Central memory CD8-positive, alpha-beta T cell (primary cell): ENCODE measurements around the gene TWIST2.

Source experiments
- ATAC-seq: fragments of 150-1000 bp; cut with Tn5 transposase; replicated peaks from 2 replicates; pipeline ENCODE4 v1.10.0; 2022; ENCODE audit warnings: mild to moderate bottlenecking, moderate FRiP score, moderate number of reproducible peaks; ENCODE audit not compliant: poor library complexity, severe bottlenecking; ENCODE audit errors: extremely low read depth
- DNase-seq, 2 donors: peaks; one replicate each; pipeline ENCODE4 v3.0.0; 2021; ENCODE audit warnings: low spot score in 2 of 2
- H3K27ac Mint-ChIP-seq: one replicate; pipeline ENCODE4 v1.8.0; 2022; ENCODE audit warnings: low read depth, mild to moderate bottlenecking, moderate library complexity, mixed read lengths
- H3K27me3 Mint-ChIP-seq: one replicate; pipeline ENCODE4 v1.8.0; 2022; ENCODE audit warnings: mixed read lengths
- H3K36me3 Mint-ChIP-seq: one replicate; pipeline ENCODE4 v1.8.0; 2022; ENCODE audit warnings: mild to moderate bottlenecking, moderate library complexity, mixed read lengths; ENCODE audit not compliant: insufficient read depth
- H3K4me1 Mint-ChIP-seq: one replicate; pipeline ENCODE4 v1.8.0; 2022; ENCODE audit warnings: mixed read lengths
- H3K4me3 Mint-ChIP-seq: one replicate; pipeline ENCODE4 v1.8.0; 2022; ENCODE audit warnings: mild to moderate bottlenecking, moderate library complexity, mixed read lengths
- H3K9me3 Mint-ChIP-seq: one replicate; pipeline ENCODE4 v1.8.0; 2022; ENCODE audit warnings: mixed read lengths

The TWIST2 gene

GRCh38 chr2:238946318-238947242 lies 98.7 kb downstream of the TWIST2 start:
- H3K4me3 Mint-ChIP-seq: no peak overlapping the region
- DNase-seq (peak in 1 of 2 donors; percentile 7), ATAC-seq (no peak)
- no peaks in the 10 kb centered on the region for H3K9me3 Mint-ChIP-seq
- H3K27me3 Mint-ChIP-seq: peaks cover 41% of the 10 kb centered on the region
- H3K36me3 Mint-ChIP-seq: no peaks in the 10 kb centered on the region
- H3K27ac Mint-ChIP-seq: no peak overlapping the region
- H3K4me1 Mint-ChIP-seq: peaks cover 13% of the 10 kb centered on the region

GRCh38 chr2:238947243-238947760 lies 99.4 kb downstream of the TWIST2 start:
- peak in 1 of 2 donors; percentile 9 for DNase-seq
- ATAC-seq: no peak

GRCh38 chr2:238947920-238948710 lies 100.2 kb downstream of the TWIST2 start:
- no peak overlapping the region for H3K27ac Mint-ChIP-seq
- no peak overlapping the region for H3K4me3 Mint-ChIP-seq
- ATAC-seq: no peak

More at GRCh38 chr2:238947243-238947760, 99.4 kb downstream of the TWIST2 start:
- Mint-ChIP-seq H3K27ac (no peak overlapping the region), H3K4me3 (no peak overlapping the region), H3K36me3 (no peaks in the 10 kb centered on the region), H3K9me3 (no peaks in the 10 kb centered on the region), H3K27me3 (peaks cover 45% of the 10 kb centered on the region), H3K4me1 (peaks cover 13% of the 10 kb centered on the region)

GRCh38 chr2:238948765-238949641 lies 101.1 kb downstream of the TWIST2 start:
- Mint-ChIP-seq H3K9me3 (no peaks in the 10 kb centered on the region), H3K4me1 (peaks cover 13% of the 10 kb centered on the region), H3K36me3 (no peaks in the 10 kb centered on the region), H3K27ac (no peak overlapping the region), H3K4me3 (no peak overlapping the region), H3K27me3 (peaks cover 36% of the 10 kb centered on the region)
- DNase-seq: peak in 1 of 2 donors; percentile 0
- no peak for ATAC-seq

More at GRCh38 chr2:238947920-238948710, 100.2 kb downstream of the TWIST2 start:
- H3K27me3 Mint-ChIP-seq: peaks cover 37% of the 10 kb centered on the region
- no peaks in the 10 kb centered on the region for H3K9me3 Mint-ChIP-seq
- DNase-seq: peak in 1 of 2 donors; percentile 8
- H3K4me1 Mint-ChIP-seq: peaks cover 13% of the 10 kb centered on the region
- H3K36me3 Mint-ChIP-seq: no peaks in the 10 kb centered on the region

- peaks cover 45% of the 10 kb centered on the region for H3K27me3 Mint-ChIP-seq
- H3K4me1 Mint-ChIP-seq: peaks cover 13% of the 10 kb centered on the region
- DNase-seq: peak in 1 of 2 donors; percentile 4
- no peaks in the 10 kb centered on the region for H3K9me3 Mint-ChIP-seq
- no peaks in the 10 kb centered on the region for H3K36me3 Mint-ChIP-seq
- no peak overlapping the region for H3K4me3 Mint-ChIP-seq
- no peak overlapping the region for H3K27ac Mint-ChIP-seq
- no peak for ATAC-seq
Observed at GRCh38 chr2:238949710-238950345, 101.9 kb downstream of the TWIST2 start.

GRCh38 chr2:238950551-238950950 lies 102.7 kb downstream of the TWIST2 start:
- Mint-ChIP-seq H3K4me3 (no peak overlapping the region), H3K27ac (no peak overlapping the region), H3K4me1 (peaks cover 13% of the 10 kb centered on the region), H3K9me3 (no peaks in the 10 kb centered on the region), H3K27me3 (peaks cover 52% of the 10 kb centered on the region), H3K36me3 (no peaks in the 10 kb centered on the region)
- no peak for ATAC-seq
- DNase-seq: no peak

GRCh38 chr2:238952261-238952919 lies 104.5 kb downstream of the TWIST2 start:
- ATAC-seq (no peak), DNase-seq (no peak)
- Mint-ChIP-seq H3K9me3 (no peaks in the 10 kb centered on the region), H3K4me3 (no peak overlapping the region), H3K27me3 (peaks cover 70% of the 10 kb centered on the region), H3K36me3 (no peaks in the 10 kb centered on the region), H3K27ac (no peak overlapping the region), H3K4me1 (peaks cover 13% of the 10 kb centered on the region)

GRCh38 chr2:238954841-238955591 lies 107.1 kb downstream of the TWIST2 start:
- Mint-ChIP-seq H3K9me3 (no peaks in the 10 kb centered on the region), H3K4me1 (no peaks in the 10 kb centered on the region), H3K36me3 (peaks cover 1% of the 10 kb centered on the region), H3K27me3 (peaks cover 85% of the 10 kb centered on the region), H3K4me3 (no peak overlapping the region), H3K27ac (no peak overlapping the region)
- no peak for DNase-seq
- no peak for ATAC-seq

- H3K9me3 Mint-ChIP-seq: no peaks in the 10 kb centered on the region
- H3K4me1 Mint-ChIP-seq: no peaks in the 10 kb centered on the region
- H3K27ac Mint-ChIP-seq: no peak overlapping the region
- peaks cover 85% of the 10 kb centered on the region for H3K27me3 Mint-ChIP-seq
- peaks cover 1% of the 10 kb centered on the region for H3K36me3 Mint-ChIP-seq
- no peak overlapping the region for H3K4me3 Mint-ChIP-seq
- DNase-seq (no peak), ATAC-seq (no peak)
Observed at GRCh38 chr2:238955648-238956531, 108.0 kb downstream of the TWIST2 start.

- Mint-ChIP-seq H3K4me3 (no peak overlapping the region), H3K27me3 (peaks cover 85% of the 10 kb centered on the region), H3K27ac (peak overlapping the region; percentile 81), H3K36me3 (peaks cover 1% of the 10 kb centered on the region), H3K4me1 (no peaks in the 10 kb centered on the region), H3K9me3 (no peaks in the 10 kb centered on the region)
- DNase-seq: no peak
- ATAC-seq: no peak
Observed at GRCh38 chr2:238956676-238957075, 108.8 kb downstream of the TWIST2 start.
